GM12873 (cell line): ENCODE results near the gene ANXA11.

Experiments
- CTCF ChIP-seq: IDR thresholded peaks from 2 replicates; pipeline ENCODE4 v1.5.1; 2012; ENCODE audit warnings: low read depth, mild to moderate bottlenecking, moderate library complexity, low read length, control low read depth; ENCODE audit not compliant: insufficient read depth; ENCODE audit errors: missing control alignments

The ANXA11 gene

DNA sequence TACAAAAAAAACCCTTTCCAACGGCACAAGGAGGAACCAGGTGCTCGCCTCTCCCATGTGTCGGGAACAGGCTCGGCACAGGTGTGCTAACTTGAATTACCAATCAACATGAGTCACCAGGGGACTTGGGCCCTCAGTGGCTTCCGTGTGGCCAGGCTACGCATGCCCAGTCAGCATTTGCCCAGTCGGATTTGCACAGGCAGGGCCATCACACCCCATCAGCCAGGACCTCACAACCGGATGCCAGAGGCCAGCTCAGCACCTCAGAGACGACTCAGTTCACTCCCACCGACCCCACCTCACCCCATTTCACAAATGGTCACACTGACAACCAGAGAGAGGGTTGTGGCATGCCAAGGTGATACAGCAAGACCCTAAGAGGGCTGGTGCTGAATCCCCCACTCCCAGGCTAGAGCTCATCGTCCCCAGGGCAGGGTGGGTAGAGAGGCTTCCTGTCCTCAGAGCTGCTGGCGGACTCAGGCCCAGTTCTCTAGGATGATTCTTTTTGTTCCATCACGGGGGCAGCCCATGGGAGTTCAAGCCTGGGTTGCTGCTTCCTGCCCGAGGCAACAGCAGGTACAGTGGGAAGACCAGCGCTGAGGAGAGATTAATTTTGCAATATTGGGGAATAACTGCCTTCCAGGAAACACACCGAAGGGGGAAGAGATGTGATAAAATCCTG, 13.6 kb downstream of the ANXA11 start:
- TF ChIP-seq CTCF: no peak

DNA sequence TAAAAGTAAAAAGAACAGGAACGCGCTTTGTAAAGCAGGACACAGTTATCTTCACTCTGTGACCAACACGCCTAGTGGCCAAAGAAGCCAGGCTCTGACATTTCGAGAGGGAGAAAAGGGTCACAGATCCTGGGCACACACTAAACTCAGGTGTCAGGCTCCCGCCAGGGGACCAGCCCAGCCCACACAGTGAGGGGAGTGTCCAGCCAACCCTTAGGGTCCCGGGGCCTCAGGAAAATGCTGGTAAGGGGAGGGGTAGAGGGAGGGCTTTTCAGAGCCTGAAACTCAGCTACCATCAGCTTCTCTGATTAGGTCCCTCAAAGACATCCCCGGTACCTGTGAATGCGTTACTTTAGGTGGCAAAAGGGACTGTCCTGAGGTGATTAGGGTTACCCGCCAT, 16.6 kb downstream of the ANXA11 start:
- no peak for TF ChIP-seq CTCF

GRCh38 chr10:80187465-80188409, 17.6 kb downstream of the ANXA11 start:
- no peak for TF ChIP-seq CTCF

- no peak for TF ChIP-seq CTCF
These were observed 18.3 kb downstream of the ANXA11 start for GRCh38 chr10:80187060-80187459.

DNA sequence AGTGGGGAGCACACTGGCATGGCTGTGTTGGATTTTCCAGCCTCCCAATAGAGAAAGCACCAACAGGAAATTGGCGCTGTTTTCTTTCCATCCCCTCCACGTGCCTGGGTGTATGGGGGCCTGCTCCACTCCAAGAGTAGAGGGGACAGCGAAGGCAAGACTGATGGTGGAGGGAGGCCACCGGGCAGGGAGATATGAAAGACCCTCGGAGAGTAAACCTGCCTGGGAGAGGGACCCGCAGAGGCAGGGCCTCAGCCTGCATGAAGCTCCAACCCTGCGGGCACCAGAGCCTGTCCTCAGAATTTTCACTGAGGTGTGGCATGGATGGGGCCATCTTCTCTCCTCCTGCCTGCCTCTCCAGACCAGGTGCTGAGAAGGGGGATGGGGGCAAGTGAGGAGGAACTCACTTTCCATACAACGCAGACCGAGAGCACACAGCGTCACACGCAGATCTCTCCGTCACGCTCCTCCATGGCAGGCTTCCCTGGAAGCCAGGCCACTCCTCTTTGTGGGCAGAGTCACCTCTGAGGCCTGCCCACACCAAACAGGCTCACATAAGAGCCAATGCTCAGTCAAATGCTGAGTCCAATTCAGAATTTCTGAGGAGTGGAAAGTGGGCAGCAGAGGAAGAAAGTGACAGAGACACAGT, 18.8 kb downstream of the ANXA11 start:
- TF ChIP-seq CTCF: no peak

GRCh38 chr10:80185578-80186299, 19.6 kb downstream of the ANXA11 start:
- TF ChIP-seq CTCF: no peak
